Stimulated activated CD8-positive, alpha-beta memory T cell treated with anti-CD3 and anti-CD28 coated beads, Interleukin-4, amount 100 ng/mL, for 1 hour (primary cell): ENCODE data around the gene CDKN2A.
"Not testable (repeated sequence)": the region's sequence is repeated elsewhere in the genome, so short reads cannot be mapped to it uniquely, and the experiment has no call there.

Experiments
- DNase-seq, 2 donors: peaks; one replicate each; pipeline ENCODE4 v3.0.0-alpha.2; 2020; ENCODE audit warnings: low read depth in 2 of 2, low spot score in 1 of 2

Gene CDKN2A

GRCh38 chr9:21982861-21983560 is 11.2 kb downstream of the CDKN2A start:
- DNase-seq, result no peak

- DNase-seq, result no peak
These were observed 11.8 kb downstream of the CDKN2A start for GRCh38 chr9:21982391-21982790.

GRCh38 chr9:21976334-21976875 is 17.8 kb downstream of the CDKN2A start:
- no peak for DNase-seq

DNA sequence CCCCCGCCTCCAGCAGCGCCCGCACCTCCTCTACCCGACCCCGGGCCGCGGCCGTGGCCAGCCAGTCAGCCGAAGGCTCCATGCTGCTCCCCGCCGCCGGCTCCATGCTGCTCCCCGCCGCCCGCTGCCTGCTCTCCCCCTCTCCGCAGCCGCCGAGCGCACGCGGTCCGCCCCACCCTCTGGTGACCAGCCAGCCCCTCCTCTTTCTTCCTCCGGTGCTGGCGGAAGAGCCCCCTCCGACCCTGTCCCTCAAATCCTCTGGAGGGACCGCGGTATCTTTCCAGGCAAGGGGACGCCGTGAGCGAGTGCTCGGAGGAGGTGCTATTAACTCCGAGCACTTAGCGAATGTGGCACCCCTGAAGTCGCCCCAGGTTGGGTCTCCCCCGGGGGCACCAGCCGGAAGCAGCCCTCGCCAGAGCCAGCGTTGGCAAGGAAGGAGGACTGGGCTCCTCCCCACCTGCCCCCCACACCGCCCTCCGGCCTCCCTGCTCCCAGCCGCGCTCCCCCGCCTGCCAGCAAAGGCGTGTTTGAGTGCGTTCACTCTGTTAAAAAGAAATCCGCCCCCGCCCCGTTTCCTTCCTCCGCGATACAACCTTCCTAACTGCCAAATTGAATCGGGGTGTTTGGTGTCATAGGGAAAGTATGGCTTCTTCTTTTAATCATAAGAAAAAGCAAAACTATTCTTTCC is 19.3 kb downstream of the CDKN2A start:
- no peak for DNase-seq

DNA sequence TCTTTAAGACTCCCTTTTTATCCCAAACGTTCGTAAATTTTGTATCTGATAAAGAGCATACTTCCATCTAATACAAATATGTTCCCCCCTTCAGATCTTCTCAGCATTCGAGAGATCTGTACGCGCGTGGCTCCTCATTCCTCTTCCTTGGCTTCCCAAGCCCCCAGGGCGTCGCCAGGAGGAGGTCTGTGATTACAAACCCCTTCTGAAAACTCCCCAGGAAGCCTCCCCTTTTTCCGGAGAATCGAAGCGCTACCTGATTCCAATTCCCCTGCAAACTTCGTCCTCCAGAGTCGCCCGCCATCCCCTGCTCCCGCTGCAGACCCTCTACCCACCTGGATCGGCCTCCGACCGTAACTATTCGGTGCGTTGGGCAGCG is 19.9 kb downstream of the CDKN2A start:
- DNase-seq, result no peak

- DNase-seq, result no peak
These were observed 21.8 kb downstream of the CDKN2A start for GRCh38 chr9:21972361-21972760.

DNA sequence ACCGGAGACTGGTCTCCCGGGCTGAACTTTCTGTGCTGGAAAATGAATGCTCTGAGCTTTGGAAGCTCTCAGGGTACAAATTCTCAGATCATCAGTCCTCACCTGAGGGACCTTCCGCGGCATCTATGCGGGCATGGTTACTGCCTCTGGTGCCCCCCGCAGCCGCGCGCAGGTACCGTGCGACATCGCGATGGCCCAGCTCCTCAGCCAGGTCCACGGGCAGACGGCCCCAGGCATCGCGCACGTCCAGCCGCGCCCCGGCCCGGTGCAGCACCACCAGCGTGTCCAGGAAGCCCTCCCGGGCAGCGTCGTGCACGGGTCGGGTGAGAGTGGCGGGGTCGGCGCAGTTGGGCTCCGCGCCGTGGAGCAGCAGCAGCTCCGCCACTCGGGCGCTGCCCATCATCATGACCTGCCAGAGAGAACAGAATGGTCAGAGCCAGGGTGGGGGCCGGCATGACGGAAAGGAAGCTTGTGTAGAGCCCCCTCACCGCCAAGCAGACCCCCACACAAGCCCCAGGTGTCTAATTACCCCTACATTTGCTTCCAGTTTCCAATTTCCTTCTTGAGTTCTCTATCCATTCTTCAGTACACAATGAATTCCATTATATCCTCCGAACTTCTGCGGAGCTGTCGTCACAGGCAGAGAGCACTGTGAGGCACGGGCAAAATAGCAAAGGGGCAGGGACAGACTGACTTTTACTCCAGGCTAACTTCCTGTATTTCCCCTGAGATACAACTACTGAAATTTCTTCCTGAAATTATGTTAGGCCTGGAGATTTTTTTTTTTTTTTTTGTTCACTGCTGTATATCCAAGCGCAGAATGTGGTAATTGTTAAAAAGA is 23.2 kb downstream of the CDKN2A start:
- no peak for DNase-seq

DNA sequence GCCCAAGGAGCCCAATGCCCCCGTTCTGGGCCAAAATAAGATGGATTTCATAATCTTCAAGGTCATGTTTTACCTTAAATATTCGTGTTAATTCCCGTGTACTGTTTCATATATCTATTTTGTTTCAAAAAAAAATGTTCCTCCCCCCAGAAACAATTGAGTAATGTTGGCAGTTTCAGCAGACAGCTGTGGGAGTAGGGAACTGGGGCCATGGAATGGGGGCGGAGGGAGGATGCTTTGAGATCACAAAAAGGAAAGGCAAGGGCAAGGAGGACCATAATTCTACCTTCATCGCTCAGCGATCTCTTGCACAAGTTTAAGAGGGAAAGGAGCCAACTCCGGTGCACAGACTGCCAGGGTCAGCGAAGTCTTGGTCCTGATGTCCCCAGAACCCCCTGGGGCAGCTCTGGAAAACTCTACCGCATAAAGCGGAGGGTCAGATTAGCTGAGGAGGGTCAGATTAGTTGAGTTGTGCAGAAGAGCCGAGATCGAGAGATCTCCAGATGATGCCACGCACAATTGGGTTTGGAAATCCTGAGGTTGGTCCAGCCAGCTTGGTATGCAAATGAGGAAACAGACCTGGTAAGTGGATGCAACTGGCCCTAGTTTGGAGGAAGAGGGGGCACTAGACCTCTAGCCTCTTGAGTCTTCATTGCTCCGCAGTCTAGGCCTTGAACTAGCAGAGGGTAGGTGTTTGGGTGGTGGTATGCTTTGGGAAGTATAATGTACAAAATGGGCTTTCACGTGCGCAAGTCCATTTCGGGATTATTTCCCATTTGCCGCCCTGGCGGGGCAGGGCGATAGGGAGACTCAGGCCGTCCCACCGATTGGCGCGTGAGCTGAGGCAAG is 24.0 kb downstream of the CDKN2A start:
- DNase-seq, result no peak

GRCh38 chr9:21969011-21969940 is 24.9 kb downstream of the CDKN2A start:
- no peak for DNase-seq

DNA sequence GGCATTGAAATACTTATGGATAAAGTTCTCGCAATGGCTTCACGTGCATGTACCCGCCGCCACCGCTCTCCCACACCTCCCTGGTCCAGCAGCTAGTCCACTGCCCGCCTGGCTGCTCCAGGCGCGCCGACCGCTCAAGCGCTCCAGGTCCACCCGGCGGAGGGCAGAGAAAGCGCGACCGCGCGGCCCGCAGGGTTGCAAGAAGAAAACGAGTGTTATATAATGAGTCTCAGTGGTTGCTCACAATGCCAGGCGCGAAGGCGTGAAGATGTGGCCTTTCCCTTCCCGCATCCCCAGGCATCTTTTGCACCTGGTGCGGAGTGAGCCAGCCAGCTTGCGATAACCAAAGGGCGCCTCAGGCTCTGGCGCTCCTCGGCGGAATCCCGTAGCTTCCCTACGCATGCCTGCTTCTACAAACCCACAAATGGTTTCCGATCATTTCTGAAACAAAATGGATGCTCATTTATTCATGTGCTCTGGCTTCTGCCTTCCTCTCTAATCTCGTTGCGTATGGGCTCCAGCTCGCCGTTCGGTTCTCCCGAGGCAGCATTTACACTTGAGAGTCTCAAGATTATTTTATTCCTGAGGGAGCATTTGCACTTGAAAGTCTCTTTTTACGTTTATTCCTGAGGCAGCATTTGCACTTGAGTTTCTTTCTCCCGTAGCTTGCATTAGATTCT is 25.7 kb downstream of the CDKN2A start:
- DNase-seq, result no peak

DNA sequence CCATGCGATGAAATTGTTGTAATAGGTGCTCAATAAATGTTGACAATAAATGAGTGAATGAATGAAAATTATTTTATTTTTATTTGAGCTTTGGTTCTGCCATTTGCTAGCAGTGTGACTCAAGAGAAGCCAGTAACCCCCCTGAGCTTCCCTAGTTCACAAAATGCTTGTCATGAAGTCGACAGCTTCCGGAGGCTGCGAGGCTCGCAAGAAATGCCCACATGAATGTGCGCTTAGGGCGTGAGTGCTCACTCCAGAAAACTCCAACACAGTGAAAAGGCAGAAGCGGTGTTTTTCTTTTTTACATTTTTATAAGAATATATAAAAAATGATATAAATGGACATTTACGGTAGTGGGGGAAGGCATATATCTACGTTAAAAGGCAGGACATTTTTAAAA is 26.5 kb downstream of the CDKN2A start:
- DNase-seq, result no peak

DNA sequence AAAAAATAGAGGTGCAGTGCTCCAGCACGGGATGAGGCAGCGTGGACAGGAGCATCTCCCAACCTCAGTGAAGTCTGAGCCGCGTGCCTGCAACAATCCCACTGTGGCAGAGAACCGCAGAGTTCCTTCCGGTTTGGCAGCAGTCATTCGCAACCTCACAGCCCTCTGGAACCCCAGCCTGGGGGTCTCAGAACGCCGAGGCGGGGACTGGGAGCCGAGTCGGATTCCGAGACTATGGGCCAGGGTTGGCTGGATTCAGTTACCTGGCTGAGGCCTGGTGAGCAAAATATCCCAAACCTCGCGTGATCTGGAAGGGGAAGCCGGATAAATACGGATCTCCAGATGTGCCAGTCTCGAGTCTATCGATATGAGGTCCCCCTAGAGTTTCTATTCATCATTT is 27.0 kb downstream of the CDKN2A start:
- no peak for DNase-seq

DNA sequence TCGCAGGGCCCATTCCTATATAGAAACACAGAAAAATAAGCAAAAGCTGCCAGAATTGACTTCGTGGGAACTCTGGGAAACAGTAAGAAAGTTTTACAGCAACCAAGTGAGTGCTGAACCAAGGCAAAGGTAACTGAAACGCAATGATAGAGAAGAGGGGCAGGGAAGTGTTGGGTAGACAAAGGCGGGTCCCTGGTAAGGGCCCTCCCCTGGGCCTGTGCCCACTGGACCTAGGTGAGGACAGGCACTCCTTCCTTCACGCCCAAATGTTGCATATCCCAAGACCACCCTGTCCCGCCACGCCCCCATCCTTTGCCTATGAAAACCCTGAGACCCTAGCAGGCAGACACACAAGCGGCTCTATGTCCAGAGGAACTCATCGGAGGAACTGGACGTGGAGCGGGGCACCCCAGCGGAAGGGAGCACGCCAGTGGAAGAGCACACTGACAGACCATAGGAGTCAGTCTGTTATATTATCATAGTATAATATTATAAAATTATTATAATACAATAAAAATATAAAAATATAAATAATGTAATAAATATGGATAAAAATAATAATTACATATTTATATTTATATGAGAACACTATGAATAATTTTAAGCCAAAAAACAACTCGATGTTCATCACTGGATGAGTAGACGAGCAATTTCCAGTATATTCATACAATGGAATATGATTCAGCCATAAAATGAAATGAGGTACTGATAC is 27.9 kb downstream of the CDKN2A start:
- DNase-seq, result no peak

GRCh38 chr9:21965401-21965951 is 28.7 kb downstream of the CDKN2A start:
- no peak for DNase-seq

GRCh38 chr9:21964925-21965385 is 29.2 kb downstream of the CDKN2A start:
- no peak for DNase-seq

GRCh38 chr9:21961569-21961968 is 32.6 kb downstream of the CDKN2A start:
- DNase-seq, result no peak

DNA sequence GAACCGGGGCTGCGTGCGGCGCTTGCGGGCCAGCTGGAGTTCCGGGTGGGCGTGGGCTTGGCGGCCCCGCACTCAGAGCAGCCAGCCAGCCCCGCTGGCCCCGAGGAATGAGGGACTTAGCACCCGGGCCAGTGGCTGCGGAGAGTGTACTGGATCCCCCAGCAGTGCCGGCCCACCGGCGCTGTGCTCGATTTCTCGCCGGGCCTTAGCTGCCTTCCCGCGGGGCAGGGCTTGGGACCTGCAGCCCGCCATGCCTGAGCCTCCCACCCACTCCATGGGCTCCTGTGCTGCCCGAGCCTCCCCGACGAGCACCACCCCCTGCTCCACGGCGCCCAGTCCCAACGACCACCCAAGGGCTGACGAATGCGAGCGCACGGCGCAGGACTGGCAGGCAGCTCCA is 34.9 kb downstream of the CDKN2A start:
- DNase-seq, result not testable (repeated sequence)

GRCh38 chr9:21958833-21959232 is 35.4 kb downstream of the CDKN2A start:
- DNase-seq, result no peak
